ENCODE data around the gene LRIG1.

The LRIG1 gene

GRCh38 chr3:66473692-66474091 lies 27.1 kb downstream of the LRIG1 start:
- no peak for TF ChIP-seq CTCF (IDR thresholded peaks at IDR 0.05; ENCODE audit: control insufficient read depth, insufficient read depth, low read depth, low read length, missing control alignments)
- DNase-seq (ENCODE audit: low read depth) = peak; percentile 71
- no peak overlapping the region for H3K4me3 ChIP-seq (ENCODE audit: control insufficient read depth, low read depth, low read length)

- no peak for DNase-seq (ENCODE audit: low read depth)
- TF ChIP-seq CTCF (IDR thresholded peaks at IDR 0.05; ENCODE audit: control insufficient read depth, insufficient read depth, low read depth, low read length, missing control alignments) = no peak
- H3K4me3 ChIP-seq (ENCODE audit: control insufficient read depth, low read depth, low read length) = no peak overlapping the region
These were observed 27.6 kb downstream of the LRIG1 start for GRCh38 chr3:66473181-66473580.

GRCh38 chr3:66472313-66473134 lies 28.3 kb downstream of the LRIG1 start:
- no peak for DNase-seq (ENCODE audit: low read depth)
- no peak for TF ChIP-seq CTCF (IDR thresholded peaks at IDR 0.05; ENCODE audit: control insufficient read depth, insufficient read depth, low read depth, low read length, missing control alignments)
- H3K4me3 ChIP-seq (ENCODE audit: control insufficient read depth, low read depth, low read length) = no peak overlapping the region

- DNase-seq (ENCODE audit: low read depth) = no peak
- no peak overlapping the region for H3K4me3 ChIP-seq (ENCODE audit: control insufficient read depth, low read depth, low read length)
- TF ChIP-seq CTCF (IDR thresholded peaks at IDR 0.05; ENCODE audit: control insufficient read depth, insufficient read depth, low read depth, low read length, missing control alignments) = no peak
These were observed 29.7 kb downstream of the LRIG1 start for GRCh38 chr3:66470956-66471686.

GRCh38 chr3:66470285-66470684 lies 30.5 kb downstream of the LRIG1 start:
- no peak for DNase-seq (ENCODE audit: low read depth)
- H3K4me3 ChIP-seq (ENCODE audit: control insufficient read depth, low read depth, low read length) = no peak overlapping the region
- no peak for TF ChIP-seq CTCF (IDR thresholded peaks at IDR 0.05; ENCODE audit: control insufficient read depth, insufficient read depth, low read depth, low read length, missing control alignments)

- H3K4me3 ChIP-seq (ENCODE audit: control insufficient read depth, low read depth, low read length) = no peak overlapping the region
- no peak for TF ChIP-seq CTCF (IDR thresholded peaks at IDR 0.05; ENCODE audit: control insufficient read depth, insufficient read depth, low read depth, low read length, missing control alignments)
- DNase-seq (ENCODE audit: low read depth) = no peak
These were observed 31.6 kb downstream of the LRIG1 start for GRCh38 chr3:66469220-66469640.

Data from AG09309 (cell line).